DMS53 (cell line): Measurements from ENCODE around the gene VTN.

Experiments used
- DNase-seq: peaks from one replicate; lab custom pipeline; 2025; lab: John Stamatoyannopoulos, UW

VTN gene

GRCh38 chr17:28320215-28321061, 49.7 kb downstream of the VTN start:
- DNase-seq = no peak

GRCh38 chr17:28319598-28319935, 50.5 kb downstream of the VTN start:
- DNase-seq = peak; percentile 60

- peak; percentile 98 for DNase-seq
Measured at GRCh38 chr17:28318759-28319597, 51.1 kb downstream of the VTN start, which contains the start of gene TMEM97. TMEM97 (plus strand) TSS chr17:28319200; CDS start chr17:28319240, 40 bp downstream.

GRCh38 chr17:28317966-28318758, 51.9 kb downstream of the VTN start:
- DNase-seq = peak; percentile 49
